NB4 (cell line): ENCODE results near the gene DGKD.

Experiments
- MAX ChIP-seq: IDR thresholded peaks from 2 replicates; pipeline ENCODE4 v1.6.1; 2011; ENCODE audit warnings: low read depth, low read length
- POLR2A ChIP-seq: IDR thresholded peaks from 2 replicates; pipeline ENCODE4 v1.6.1; 2011; ENCODE audit warnings: mild to moderate bottlenecking; ENCODE audit not compliant: insufficient read length; ENCODE audit errors: extremely low read depth
- TF ChIP-seq, protein P1 (sequence below): IDR thresholded peaks from one replicate; pipeline ENCODE4 v1.5.1; 2012; ENCODE audit warnings: low read depth, low read length

DNA sequence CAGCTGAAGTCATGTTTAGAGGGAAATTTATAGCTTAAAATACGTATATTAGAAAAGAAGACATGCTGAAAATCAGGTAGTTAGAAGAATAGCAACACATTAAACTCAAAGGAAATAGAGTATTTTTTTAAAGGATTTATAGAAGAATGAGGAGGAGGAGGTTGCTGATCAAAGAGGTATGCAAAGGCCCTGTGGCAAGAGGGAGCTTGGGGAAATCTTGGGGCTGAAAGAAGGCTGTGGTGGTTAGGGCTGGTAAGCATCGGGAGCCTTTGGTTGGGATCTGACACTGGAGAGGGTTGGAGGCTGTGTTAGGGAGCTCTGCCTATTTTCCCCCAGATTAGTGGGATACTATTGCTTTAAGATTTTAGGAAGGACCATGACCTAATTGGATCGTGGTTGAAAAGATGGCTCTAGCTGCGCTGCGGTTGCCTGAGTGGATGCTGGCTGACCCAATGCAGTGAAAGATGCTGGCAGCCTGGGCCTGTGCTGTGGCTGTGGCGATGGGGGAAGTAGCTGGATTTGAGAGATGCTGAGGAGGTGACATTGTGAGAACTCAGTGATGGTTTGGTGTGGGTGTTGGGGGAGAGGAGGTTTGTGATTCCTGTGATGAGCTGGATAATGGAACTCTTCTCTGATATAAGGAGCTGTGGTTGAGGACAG is 11.7 kb downstream of the DGKD start:
- no peak for TF ChIP-seq POLR2A
- TF ChIP-seq, protein P1, sequence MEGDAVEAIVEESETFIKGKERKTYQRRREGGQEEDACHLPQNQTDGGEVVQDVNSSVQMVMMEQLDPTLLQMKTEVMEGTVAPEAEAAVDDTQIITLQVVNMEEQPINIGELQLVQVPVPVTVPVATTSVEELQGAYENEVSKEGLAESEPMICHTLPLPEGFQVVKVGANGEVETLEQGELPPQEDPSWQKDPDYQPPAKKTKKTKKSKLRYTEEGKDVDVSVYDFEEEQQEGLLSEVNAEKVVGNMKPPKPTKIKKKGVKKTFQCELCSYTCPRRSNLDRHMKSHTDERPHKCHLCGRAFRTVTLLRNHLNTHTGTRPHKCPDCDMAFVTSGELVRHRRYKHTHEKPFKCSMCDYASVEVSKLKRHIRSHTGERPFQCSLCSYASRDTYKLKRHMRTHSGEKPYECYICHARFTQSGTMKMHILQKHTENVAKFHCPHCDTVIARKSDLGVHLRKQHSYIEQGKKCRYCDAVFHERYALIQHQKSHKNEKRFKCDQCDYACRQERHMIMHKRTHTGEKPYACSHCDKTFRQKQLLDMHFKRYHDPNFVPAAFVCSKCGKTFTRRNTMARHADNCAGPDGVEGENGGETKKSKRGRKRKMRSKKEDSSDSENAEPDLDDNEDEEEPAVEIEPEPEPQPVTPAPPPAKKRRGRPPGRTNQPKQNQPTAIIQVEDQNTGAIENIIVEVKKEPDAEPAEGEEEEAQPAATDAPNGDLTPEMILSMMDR, result no peak
- no peak for TF ChIP-seq MAX
